Measurements from ENCODE around the gene PSMG3.

GRCh38 chr7:1597791-1598190, 28.0 kb upstream of the PSMG3 start:
- TF ChIP-seq YY1 (IDR thresholded peaks at IDR 0.05; ENCODE audit: insufficient read depth, insufficient read length) (no peak), ZNF274 (IDR thresholded peaks at IDR 0.05; ENCODE audit: low read depth, low read length) (no peak)

Measured in NT2/D1 (cell line).